ENCODE measurements around the gene TNFRSF4.

GRCh38 chr1:1206376-1206965 lies 7.5 kb downstream of the TNFRSF4 start, which contains the start of gene TNFRSF18:
- no peak for TF ChIP-seq MAFK (IDR thresholded peaks at IDR 0.05; ENCODE audit: partially characterized antibody)
- TF ChIP-seq RCOR1 (IDR thresholded peaks at IDR 0.05; ENCODE audit: low read depth, low read length): no peak
- TF ChIP-seq BHLHE40 (IDR thresholded peaks at IDR 0.05; ENCODE audit: low read depth, low read length): no peak
- TF ChIP-seq, protein P1, sequence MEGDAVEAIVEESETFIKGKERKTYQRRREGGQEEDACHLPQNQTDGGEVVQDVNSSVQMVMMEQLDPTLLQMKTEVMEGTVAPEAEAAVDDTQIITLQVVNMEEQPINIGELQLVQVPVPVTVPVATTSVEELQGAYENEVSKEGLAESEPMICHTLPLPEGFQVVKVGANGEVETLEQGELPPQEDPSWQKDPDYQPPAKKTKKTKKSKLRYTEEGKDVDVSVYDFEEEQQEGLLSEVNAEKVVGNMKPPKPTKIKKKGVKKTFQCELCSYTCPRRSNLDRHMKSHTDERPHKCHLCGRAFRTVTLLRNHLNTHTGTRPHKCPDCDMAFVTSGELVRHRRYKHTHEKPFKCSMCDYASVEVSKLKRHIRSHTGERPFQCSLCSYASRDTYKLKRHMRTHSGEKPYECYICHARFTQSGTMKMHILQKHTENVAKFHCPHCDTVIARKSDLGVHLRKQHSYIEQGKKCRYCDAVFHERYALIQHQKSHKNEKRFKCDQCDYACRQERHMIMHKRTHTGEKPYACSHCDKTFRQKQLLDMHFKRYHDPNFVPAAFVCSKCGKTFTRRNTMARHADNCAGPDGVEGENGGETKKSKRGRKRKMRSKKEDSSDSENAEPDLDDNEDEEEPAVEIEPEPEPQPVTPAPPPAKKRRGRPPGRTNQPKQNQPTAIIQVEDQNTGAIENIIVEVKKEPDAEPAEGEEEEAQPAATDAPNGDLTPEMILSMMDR (IDR thresholded peaks at IDR 0.05): no peak
- no peak for TF ChIP-seq POLR2A (IDR thresholded peaks at IDR 0.05; ENCODE audit: low read length)
- TF ChIP-seq JUN (IDR thresholded peaks at IDR 0.05): no peak
- TF ChIP-seq, protein P2, sequence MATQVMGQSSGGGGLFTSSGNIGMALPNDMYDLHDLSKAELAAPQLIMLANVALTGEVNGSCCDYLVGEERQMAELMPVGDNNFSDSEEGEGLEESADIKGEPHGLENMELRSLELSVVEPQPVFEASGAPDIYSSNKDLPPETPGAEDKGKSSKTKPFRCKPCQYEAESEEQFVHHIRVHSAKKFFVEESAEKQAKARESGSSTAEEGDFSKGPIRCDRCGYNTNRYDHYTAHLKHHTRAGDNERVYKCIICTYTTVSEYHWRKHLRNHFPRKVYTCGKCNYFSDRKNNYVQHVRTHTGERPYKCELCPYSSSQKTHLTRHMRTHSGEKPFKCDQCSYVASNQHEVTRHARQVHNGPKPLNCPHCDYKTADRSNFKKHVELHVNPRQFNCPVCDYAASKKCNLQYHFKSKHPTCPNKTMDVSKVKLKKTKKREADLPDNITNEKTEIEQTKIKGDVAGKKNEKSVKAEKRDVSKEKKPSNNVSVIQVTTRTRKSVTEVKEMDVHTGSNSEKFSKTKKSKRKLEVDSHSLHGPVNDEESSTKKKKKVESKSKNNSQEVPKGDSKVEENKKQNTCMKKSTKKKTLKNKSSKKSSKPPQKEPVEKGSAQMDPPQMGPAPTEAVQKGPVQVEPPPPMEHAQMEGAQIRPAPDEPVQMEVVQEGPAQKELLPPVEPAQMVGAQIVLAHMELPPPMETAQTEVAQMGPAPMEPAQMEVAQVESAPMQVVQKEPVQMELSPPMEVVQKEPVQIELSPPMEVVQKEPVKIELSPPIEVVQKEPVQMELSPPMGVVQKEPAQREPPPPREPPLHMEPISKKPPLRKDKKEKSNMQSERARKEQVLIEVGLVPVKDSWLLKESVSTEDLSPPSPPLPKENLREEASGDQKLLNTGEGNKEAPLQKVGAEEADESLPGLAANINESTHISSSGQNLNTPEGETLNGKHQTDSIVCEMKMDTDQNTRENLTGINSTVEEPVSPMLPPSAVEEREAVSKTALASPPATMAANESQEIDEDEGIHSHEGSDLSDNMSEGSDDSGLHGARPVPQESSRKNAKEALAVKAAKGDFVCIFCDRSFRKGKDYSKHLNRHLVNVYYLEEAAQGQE (IDR thresholded peaks at IDR 0.05): no peak
- TF ChIP-seq GATA3 (IDR thresholded peaks at IDR 0.05; ENCODE audit: borderline replicate concordance): no peak

Data from A549 (cell line).